Glomerular visceral epithelial cell (primary cell): ENCODE measurements around the gene GRID2.

Source experiments
- DNase-seq: peaks from one replicate; pipeline ENCODE4 v3.0.0-alpha.2; 2016; ENCODE audit errors: extremely low spot score

Gene GRID2

GRCh38 chr4:93748373-93749291 lies 1444.9 kb downstream of the GRID2 start:
- DNase-seq: no peak

GRCh38 chr4:93749292-93749761 lies 1445.6 kb downstream of the GRID2 start:
- DNase-seq: no peak

- no peak for DNase-seq
Observed at GRCh38 chr4:93751411-93751810, 1447.6 kb downstream of the GRID2 start.

- DNase-seq: no peak
Observed at GRCh38 chr4:93756101-93756500, 1452.3 kb downstream of the GRID2 start.

GRCh38 chr4:93759506-93759905 lies 1455.7 kb downstream of the GRID2 start:
- DNase-seq: no peak

GRCh38 chr4:93760284-93760683 lies 1456.5 kb downstream of the GRID2 start:
- no peak for DNase-seq

GRCh38 chr4:93761286-93761685 lies 1457.5 kb downstream of the GRID2 start:
- no peak for DNase-seq

- peak; percentile 44 for DNase-seq
Observed at GRCh38 chr4:93764639-93765246, 1461.0 kb downstream of the GRID2 start.

GRCh38 chr4:93767917-93768316 lies 1464.2 kb downstream of the GRID2 start:
- no peak for DNase-seq

GRCh38 chr4:93770201-93770600 lies 1466.4 kb downstream of the GRID2 start:
- DNase-seq: no peak

- DNase-seq: peak; percentile 52
Observed at GRCh38 chr4:93771640-93772411, 1468.1 kb downstream of the GRID2 start.

- DNase-seq: no peak
Observed at GRCh38 chr4:93772858-93773257, 1469.1 kb downstream of the GRID2 start.

- DNase-seq: no peak
Observed at GRCh38 chr4:93775551-93775950, 1471.8 kb downstream of the GRID2 start.

GRCh38 chr4:93776386-93777080 lies 1472.8 kb downstream of the GRID2 start:
- DNase-seq: peak; percentile 52

GRCh38 chr4:93777081-93777460 lies 1473.3 kb downstream of the GRID2 start:
- no peak for DNase-seq

- DNase-seq: no peak
Observed at GRCh38 chr4:93779228-93779627, 1475.5 kb downstream of the GRID2 start.

- DNase-seq: no peak
Observed at GRCh38 chr4:93780080-93780479, 1476.3 kb downstream of the GRID2 start.

GRCh38 chr4:93781198-93781597 lies 1477.4 kb downstream of the GRID2 start:
- DNase-seq: no peak

- DNase-seq: no peak
Observed at GRCh38 chr4:93786149-93786548, 1482.4 kb downstream of the GRID2 start.

GRCh38 chr4:93788712-93789111 lies 1484.9 kb downstream of the GRID2 start:
- peak; percentile 18 for DNase-seq

- peak; percentile 65 for DNase-seq
Observed at GRCh38 chr4:93791570-93792195, 1487.9 kb downstream of the GRID2 start.
